ENCODE data around the gene NLN.

DNA sequence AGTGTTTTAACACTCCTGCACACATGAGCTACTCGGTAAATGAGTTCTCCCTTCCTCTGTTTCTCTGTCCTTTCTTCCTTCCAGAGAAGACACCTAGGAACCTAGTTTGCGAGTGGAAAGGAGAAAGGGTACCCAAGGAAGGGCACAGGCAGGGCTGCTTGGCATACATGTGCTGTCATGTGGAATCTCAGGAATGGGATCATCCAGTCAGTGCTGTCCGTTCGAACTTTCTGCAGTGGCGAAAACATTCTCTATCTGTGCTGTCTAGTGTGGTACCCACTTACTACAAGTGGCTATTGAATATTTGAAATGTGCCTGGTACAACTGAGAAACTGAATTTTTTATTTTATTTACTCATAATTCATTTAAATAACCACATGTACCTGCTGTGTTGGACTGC, 28.0 kb downstream of the NLN start:
- TF ChIP-seq EZH2 (IDR thresholded peaks at IDR 0.05; ENCODE audit: insufficient read depth, poor library complexity, severe bottlenecking) (no peak), EZH2phosphoT487 (IDR thresholded peaks at IDR 0.05; ENCODE audit: insufficient read depth, low read depth) (no peak)

All from GM23248 (cell line).